AML-193 (cell line): ENCODE data around the gene TUBGCP2.
A peak's percentile ranks its signal among the peaks of the same experiment; 100 is the strongest.

Source experiments
- DNase-seq, 2 experiments: peaks; one replicate each; lab custom pipeline; 2025; lab: John Stamatoyannopoulos, UW

Gene TUBGCP2

DNA sequence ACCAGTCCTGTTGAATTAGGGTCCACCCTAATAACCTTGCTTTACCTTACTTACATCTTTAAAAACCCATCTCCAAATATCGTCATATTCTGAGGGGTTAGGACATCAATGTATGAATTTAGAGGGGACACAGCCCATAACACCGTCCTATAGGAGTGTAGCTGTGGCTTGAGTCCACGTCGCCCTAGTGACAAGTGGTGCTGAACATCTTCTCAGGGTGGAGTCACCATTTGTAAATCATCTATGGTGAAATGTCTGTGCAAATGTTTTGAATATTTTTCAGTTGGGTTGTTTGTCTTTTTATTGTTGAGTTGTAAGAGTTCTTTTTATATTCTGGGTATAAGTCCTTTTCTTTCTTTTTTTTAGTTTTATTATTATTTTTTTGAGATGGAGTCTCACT is 33.3 kb upstream of the TUBGCP2 start:
- no peak for DNase-seq

- DNase-seq: no peak
Measured at GRCh38 chr10:133339708-133340380, 31.2 kb upstream of the TUBGCP2 start.

DNA sequence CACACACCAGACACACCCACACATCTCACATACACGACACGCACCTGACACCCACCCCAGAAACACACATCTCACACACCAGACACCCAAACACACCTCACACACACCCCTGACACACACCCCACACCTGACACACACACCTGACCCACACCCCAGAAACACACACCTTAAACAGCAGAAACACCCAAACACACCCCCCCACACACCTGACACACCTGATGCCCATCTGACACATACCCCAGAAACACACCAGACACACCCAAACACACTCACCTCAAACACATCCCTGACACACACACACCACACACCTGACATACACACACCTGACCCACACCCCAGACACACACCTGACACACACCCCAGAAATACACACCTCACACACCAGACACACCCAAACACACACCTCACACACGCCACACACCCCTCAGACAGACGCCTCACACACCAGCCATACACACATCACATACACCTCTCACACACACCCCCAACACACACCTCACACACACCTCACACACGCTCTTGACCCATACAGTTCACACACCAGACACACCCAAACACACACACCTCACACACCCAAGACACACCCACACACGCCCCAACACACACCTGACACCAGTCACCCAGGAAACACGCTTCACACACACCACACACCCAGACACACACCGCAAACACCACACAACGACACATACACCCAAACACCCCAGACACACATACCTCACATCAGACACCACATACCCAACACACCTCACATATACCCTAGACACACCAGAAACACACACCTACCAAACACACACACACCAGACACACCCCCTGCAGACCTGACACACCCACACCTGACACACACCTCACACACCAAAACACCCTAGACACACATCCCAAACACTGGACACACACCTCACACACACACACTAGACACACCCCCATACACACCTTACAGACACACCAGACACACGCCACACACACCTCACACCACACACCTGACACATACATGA is 29.7 kb upstream of the TUBGCP2 start:
- no peak for DNase-seq

DNA sequence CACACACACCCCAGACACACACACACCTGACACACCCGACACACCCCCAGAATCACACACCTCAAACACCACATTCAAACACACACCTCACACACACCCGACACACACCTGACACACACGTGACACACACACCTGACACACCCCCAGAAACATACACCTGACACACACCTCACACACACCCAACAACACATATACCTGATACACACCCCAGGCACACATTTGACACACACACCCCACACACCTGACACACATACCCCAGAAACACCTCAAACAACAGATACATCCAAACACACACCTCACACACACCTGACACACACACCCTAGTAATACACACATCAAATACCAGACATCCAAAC is 28.7 kb upstream of the TUBGCP2 start:
- DNase-seq: no peak

DNA sequence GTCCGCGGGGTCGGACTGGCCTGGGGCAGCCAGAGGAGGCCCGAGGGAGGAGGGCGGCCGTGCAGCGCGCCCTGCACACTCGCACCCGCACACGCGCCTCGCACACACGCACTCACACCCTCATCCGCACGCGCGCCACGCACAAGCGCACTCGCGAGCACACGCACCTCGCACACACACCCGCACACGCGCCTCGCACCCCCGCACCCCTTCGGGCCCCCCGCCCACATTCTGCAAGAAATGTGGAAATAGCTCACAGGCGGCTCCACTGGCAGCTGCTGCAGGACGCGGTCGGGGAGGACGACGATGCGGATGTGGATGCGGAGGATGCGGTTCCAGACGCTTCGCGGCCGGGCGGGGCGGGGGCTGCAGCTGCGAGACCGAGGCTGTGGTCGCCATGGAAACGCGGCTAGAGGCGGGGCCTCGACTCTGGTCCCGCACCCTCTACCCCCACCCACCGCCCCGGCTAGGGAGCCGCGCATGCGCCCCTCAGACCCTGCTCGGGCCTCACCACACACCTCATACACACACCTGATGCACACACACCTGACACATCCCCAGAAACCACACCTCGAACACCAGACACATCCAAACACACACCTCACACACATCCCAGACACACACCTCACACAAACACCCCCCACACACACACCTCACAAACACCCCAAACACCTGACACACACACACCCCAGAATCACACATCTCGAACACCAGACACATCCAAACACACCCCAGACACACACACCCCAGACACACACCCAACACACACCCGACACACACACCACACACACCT is 28.1 kb upstream of the TUBGCP2 start, which contains the start of gene CALY:
TSS of gene CALY (minus strand) at position 320 of the 793 bp plus-strand sequence. CDS start 7,907 bp downstream, outside the sequence.
- DNase-seq: no peak

DNA sequence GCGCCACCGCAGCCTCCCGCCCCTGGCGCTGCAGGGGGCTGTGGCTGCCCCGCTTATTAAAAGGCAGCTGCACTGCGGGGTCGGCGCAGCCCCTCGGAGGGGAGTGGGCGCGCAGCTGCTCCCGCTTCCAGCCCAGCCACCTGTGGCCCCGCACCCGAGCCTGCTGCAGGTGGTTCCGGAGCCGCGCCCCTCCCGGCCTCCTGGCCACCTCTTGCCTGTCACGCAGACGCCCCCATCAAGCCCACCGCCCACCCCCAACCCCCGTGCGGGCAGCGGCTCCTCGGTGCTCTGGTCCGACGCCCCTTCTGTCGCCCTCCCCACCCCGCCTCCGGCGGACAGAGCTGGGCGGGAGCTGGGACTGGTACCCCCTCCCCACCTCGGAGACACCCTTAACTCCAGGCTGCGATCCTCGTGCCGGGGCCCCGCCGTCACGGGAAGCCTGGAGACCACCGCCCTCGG is 27.5 kb upstream of the TUBGCP2 start:
- no peak for DNase-seq

DNA sequence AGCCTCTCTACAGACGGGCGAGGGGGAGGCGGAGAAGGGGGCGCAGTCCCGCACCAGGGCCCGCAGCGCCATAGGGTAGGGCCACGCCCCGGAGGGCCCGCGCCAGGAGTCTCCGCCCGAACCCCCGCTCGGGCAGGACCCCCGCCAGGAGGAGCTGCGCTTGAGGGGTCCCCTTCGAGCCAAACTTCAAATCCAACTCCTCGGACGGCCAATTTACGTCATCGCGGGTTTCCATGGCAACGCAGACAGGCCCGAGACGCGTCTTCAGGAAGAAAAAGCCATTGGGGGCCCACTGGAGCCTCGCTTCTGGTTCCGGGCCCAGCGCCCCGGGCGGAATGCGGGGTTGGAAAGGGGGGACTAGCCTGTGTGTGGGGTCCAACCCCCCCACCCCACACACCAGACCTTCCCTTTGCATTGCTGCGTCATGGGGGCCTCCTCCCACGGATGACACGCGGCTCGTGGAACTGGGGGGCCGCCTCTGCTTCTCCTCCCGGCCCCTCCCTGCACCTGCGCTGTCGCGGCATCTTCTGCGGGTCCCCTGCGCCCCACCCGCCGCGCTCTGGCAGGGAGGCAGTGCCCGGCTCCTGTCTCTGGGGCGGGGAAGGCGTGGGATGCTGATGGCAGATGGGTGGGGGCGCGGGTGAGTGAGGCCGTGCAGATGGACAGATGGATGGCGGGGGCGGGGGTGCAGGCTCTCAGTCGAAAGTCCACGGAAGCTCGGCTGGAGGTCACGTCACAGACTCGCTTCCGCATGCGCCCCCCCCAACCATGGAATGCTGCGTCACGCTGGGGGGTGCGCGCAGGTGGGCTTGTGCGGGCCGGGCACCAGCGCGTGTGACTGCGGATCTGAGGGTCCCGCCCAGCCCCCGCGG is 26.8 kb upstream of the TUBGCP2 start:
- DNase-seq: no peak

- no peak for DNase-seq
Measured at GRCh38 chr10:133334503-133335245, 26.0 kb upstream of the TUBGCP2 start.

- DNase-seq: no peak
Measured at GRCh38 chr10:133332936-133333699, 24.4 kb upstream of the TUBGCP2 start.

DNA sequence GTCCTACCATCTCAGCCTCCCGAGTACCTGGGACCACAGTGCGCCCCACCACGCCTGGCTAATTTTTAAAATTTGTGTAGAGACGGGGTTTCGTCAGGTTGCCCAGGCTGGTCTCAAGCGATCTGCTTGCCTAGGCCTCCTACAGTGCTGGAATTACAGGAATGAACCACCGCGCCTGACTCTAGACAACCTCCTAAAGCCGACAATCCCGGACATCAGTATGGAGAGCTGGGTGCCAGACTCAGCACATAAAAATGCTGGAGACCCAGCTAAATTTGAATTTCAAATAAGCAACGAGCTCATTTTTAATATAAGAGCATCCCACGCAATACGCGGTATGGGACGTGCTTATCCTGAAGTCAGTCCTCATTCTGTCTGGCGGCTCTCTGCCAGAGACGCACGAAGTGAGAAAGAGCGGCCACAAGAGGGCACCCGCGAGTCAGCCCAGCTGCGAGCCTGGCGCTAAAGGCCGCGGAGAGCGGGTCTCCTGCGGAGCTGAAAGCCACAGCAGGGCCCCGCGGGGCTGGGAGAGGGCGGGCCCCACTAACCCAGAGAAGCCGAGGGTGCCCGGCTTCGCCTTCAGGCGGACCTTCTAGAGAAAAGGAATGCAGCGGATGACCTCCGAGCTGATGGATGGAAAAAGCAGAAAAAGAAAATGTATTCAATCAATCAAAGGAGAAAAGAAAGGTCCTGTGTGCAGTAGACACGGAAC is 21.0 kb upstream of the TUBGCP2 start:
- DNase-seq: peak; percentile 55 to 76

DNA sequence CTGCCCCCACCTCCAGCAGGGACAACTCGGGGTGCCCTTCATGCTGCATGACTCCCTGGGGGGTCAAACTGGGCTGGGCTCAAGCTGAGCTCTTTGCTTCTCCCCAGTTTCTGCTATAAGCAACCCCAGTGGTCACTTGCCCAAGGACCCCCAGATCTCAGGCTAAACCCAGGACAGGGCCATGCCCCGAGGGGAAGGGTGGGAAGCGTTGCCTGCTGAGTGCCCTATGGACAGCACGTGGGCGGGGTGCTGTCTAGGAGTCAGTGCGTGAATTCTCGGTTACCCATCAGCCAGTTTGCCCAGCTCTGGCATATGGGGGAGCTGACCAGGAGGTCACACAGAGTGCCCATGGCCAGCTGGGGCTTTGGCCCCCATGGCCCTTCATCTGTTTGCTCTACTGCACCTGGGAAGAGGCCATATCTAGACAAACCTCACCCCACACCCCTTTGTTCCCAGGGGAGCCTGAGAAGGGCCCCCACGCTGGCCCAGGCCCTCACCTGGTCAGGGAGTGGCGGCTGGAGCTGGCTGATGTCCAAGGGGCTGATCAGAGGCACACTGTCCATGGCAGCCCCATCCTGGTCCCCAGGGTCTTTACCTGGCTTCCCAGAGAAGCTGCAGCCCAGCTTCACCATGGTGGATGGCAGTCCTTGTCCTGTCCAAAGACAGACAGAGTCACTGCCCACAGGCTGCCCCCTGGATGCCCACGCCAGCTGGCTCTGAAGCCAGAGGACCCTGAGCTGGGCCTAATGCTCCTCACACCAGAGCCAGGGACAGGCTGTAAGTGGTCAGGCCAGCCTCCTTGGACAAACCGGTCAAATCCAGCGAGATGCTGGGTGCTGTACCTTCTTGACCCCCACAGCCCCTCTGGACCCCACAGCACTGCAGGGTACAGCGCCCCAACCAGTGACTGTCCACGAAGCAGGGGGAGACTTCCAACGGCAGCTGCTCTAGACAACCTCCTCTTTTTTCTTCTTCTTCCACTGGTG is 20.0 kb upstream of the TUBGCP2 start:
- no peak for DNase-seq

DNA sequence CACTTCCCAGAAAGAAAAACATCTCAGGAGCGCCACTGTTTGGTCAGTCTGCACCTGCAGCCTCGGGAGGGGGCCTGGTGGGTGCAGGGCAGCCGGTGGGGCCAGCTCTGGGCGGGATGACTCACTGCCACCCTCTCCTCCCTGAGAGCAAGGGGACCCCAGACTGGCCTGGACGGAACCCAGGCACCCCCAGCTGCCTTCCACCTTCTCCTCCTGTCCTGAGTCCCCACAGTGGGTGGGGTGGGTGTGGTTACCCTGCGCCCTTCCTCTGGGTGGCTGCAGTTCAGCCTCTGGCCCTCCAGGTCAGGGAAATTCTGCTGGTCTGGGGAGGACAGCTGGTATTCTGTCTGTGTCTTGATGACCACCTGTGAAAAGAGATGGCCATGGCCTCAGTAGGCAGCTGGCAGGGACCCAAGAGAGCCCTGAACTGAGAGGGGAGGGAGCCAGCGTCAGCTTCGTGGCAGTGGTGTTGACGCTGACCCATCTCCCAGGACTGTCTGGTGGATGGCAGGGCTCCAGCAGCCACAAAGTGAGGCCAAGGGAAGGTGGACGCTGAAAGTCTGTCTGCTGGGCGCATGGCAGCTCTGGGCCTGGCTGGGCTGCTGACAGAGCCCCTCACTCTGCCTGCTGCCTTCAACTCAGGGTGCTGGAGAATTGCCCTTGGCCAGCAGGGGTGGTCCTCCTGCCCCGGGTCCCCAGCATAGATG is 19.1 kb upstream of the TUBGCP2 start:
- no peak for DNase-seq

- no peak for DNase-seq
Measured at GRCh38 chr10:133326745-133327650, 18.3 kb upstream of the TUBGCP2 start.

GRCh38 chr10:133326223-133326551 is 17.5 kb upstream of the TUBGCP2 start:
- no peak for DNase-seq

GRCh38 chr10:133325440-133326222 is 17.0 kb upstream of the TUBGCP2 start:
- DNase-seq: no peak
